ENCODE measurements around the gene RFPL4AL1.
"Not testable (repeated sequence)": the region's sequence is repeated elsewhere in the genome, so short reads cannot be mapped to it uniquely, and the experiment has no call there.

- TF ChIP-seq CTCF, POLR2A, POLR2AphosphoS5 (IDR thresholded peaks at IDR 0.05): not testable (repeated sequence)
Observed at GRCh38 chr19:55756808-55757207, 12.1 kb upstream of the RFPL4AL1 start.

Data from sigmoid colon (tissue), 4 donors.